Measurements from ENCODE around the gene SHC4. TPM values are rescaled to one million over a fixed set of nuclear protein-coding genes. Genes with fewer than 3 reads are reported as not detected.

SHC4 gene
- total and polyA plus RNA-seq, 2 of the 13 experiments (the other 11 are each of a cell fraction or from before 2014, with no cell fraction given), result 0.04 TPM; not detected in 1

GRCh38 chr15:48800245-48800644 is 163.5 kb downstream of the SHC4 start (continued):
- no peak for TF ChIP-seq ARNT2 (CRISPR knock-in tag; IDR thresholded peaks at IDR 0.05; ENCODE audit: low read depth)
- TF ChIP-seq ZNF691 (CRISPR knock-in tag; IDR thresholded peaks at IDR 0.05; ENCODE audit: borderline replicate concordance, low read depth), result no peak
- peak; percentile 60 for TF ChIP-seq TCF7 (IDR thresholded peaks at IDR 0.05; ENCODE audit: low read depth)
- no peak for TF ChIP-seq SPEN (CRISPR knock-in tag; IDR thresholded peaks at IDR 0.05; ENCODE audit: low read depth)
- no peak for TF ChIP-seq DNMT3B (CRISPR knock-in tag; conservative IDR thresholded peaks at IDR 0.05)
- TF ChIP-seq ZNF709 (CRISPR knock-in tag; IDR thresholded peaks at IDR 0.05), result no peak
- TF ChIP-seq, protein P1, sequence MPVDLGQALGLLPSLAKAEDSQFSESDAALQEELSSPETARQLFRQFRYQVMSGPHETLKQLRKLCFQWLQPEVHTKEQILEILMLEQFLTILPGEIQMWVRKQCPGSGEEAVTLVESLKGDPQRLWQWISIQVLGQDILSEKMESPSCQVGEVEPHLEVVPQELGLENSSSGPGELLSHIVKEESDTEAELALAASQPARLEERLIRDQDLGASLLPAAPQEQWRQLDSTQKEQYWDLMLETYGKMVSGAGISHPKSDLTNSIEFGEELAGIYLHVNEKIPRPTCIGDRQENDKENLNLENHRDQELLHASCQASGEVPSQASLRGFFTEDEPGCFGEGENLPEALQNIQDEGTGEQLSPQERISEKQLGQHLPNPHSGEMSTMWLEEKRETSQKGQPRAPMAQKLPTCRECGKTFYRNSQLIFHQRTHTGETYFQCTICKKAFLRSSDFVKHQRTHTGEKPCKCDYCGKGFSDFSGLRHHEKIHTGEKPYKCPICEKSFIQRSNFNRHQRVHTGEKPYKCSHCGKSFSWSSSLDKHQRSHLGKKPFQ (CRISPR knock-in tag; IDR thresholded peaks at IDR 0.05; ENCODE audit: insufficient replicate concordance), result no peak
- 0 out of 2 replicates have a peak, but pooled peaks have one; percentile 16 for TF ChIP-seq HDAC2 (CRISPR knock-in tag; IDR thresholded peaks at IDR 0.05)
- no peak for TF ChIP-seq SOX13 (IDR thresholded peaks at IDR 0.05)
- peak in 1 of 2 experiments; percentile 59; a peak in 1 of 4 replicates for TF ChIP-seq SOX13 (CRISPR knock-in tag; conservative IDR thresholded peaks at IDR 0.05 in 1 of 2, IDR thresholded peaks at IDR 0.05 in 1 of 2)
- TF ChIP-seq MIER3 (CRISPR knock-in tag; IDR thresholded peaks at IDR 0.05; ENCODE audit: borderline replicate concordance), result no peak
- no peak for TF ChIP-seq SOX6 (IDR thresholded peaks at IDR 0.05)
- TF ChIP-seq SOX6 (CRISPR knock-in tag; IDR thresholded peaks at IDR 0.05), result peak; percentile 17; the same call in 1 of the 2 replicates
- no peak for TF ChIP-seq ZNF616 (CRISPR knock-in tag; IDR thresholded peaks at IDR 0.05; ENCODE audit: low read depth)
- TF ChIP-seq, protein P2, sequence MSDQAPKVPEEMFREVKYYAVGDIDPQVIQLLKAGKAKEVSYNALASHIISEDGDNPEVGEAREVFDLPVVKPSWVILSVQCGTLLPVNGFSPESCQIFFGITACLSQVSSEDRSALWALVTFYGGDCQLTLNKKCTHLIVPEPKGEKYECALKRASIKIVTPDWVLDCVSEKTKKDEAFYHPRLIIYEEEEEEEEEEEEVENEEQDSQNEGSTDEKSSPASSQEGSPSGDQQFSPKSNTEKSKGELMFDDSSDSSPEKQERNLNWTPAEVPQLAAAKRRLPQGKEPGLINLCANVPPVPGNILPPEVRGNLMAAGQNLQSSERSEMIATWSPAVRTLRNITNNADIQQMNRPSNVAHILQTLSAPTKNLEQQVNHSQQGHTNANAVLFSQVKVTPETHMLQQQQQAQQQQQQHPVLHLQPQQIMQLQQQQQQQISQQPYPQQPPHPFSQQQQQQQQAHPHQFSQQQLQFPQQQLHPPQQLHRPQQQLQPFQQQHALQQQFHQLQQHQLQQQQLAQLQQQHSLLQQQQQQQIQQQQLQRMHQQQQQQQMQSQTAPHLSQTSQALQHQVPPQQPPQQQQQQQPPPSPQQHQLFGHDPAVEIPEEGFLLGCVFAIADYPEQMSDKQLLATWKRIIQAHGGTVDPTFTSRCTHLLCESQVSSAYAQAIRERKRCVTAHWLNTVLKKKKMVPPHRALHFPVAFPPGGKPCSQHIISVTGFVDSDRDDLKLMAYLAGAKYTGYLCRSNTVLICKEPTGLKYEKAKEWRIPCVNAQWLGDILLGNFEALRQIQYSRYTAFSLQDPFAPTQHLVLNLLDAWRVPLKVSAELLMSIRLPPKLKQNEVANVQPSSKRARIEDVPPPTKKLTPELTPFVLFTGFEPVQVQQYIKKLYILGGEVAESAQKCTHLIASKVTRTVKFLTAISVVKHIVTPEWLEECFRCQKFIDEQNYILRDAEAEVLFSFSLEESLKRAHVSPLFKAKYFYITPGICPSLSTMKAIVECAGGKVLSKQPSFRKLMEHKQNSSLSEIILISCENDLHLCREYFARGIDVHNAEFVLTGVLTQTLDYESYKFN (CRISPR knock-in tag; conservative IDR thresholded peaks at IDR 0.05), result peak; percentile 48; the same call in 1 of the 2 replicates
- TF ChIP-seq POGZ (CRISPR knock-in tag; IDR thresholded peaks at IDR 0.05), result 0 out of 2 replicates have a peak, but pooled peaks have one; percentile 4
- TF ChIP-seq ATF6 (CRISPR knock-in tag; conservative IDR thresholded peaks at IDR 0.05), result no peak
- no peak for TF ChIP-seq USF2 (IDR thresholded peaks at IDR 0.05; ENCODE audit: low read depth, low read length)
- no peak for TF ChIP-seq USF2 (CRISPR knock-in tag; IDR thresholded peaks at IDR 0.05; ENCODE audit: borderline replicate concordance)
- TF ChIP-seq ZNF816 (CRISPR knock-in tag; IDR thresholded peaks at IDR 0.05; ENCODE audit: borderline replicate concordance), result no peak
- no peak for TF ChIP-seq ATAD3A (CRISPR knock-in tag; IDR thresholded peaks at IDR 0.05)
